ENCODE results near the gene BARX1. TPM values are rescaled to one million over a fixed set of nuclear protein-coding genes. Genes with fewer than 3 reads are reported as not detected.

Gene BARX1
- total and polyA plus RNA-seq, 2 experiments from 2014 or later, result not detected

GRCh38 chr9:93984860-93985259 is 29.7 kb upstream of the BARX1 start:
- in situ Hi-C loops (cut with MboI), result no loop called here

GRCh38 chr9:93983875-93984274 is 28.7 kb upstream of the BARX1 start:
- no peak overlapping the region for H3K9ac ChIP-seq
- H3K4me2 ChIP-seq (ENCODE audit: unreplicated experiment), result no peak overlapping the region
- no peak overlapping the region for H3K4me3 ChIP-seq
- no peaks in the 10 kb centered on the region for H3K9me2 ChIP-seq (ENCODE audit: insufficient read depth)
- H3K9me3 ChIP-seq (ENCODE audit: low read depth), result no peaks in the 10 kb centered on the region
- DNase-seq, result no peak
- no peaks in the 10 kb centered on the region for H3K36me3 ChIP-seq (ENCODE audit: low read depth)
- H3K27me3 ChIP-seq (replicated peaks; ENCODE audit: insufficient read depth), result 0 out of 2 replicates have a peak, but pooled peaks cover 7% of the 10 kb centered on the region
- in situ Hi-C loops (cut with MboI), result no loop called here
- no peak overlapping the region for H2AFZ ChIP-seq
- no peaks in the 10 kb centered on the region for H3K4me1 ChIP-seq (ENCODE audit: insufficient read depth)
- H3F3A ChIP-seq (ENCODE audit: insufficient read depth), result no peaks in the 10 kb centered on the region
- H3K27ac ChIP-seq, result no peak overlapping the region
- TF ChIP-seq EZH2phosphoT487 (IDR thresholded peaks at IDR 0.05; ENCODE audit: insufficient read depth, low read depth) (no peak), EZH2 (IDR thresholded peaks at IDR 0.05; ENCODE audit: insufficient read depth, poor library complexity, severe bottlenecking) (no peak)
- H4K20me1 ChIP-seq (ENCODE audit: insufficient read depth), result no peaks in the 10 kb centered on the region
- H3K79me2 ChIP-seq (ENCODE audit: insufficient read depth), result no peaks in the 10 kb centered on the region

More at GRCh38 chr9:93984860-93985259, 29.7 kb upstream of the BARX1 start:
- TF ChIP-seq EZH2 (IDR thresholded peaks at IDR 0.05; ENCODE audit: insufficient read depth, poor library complexity, severe bottlenecking) (no peak), EZH2phosphoT487 (IDR thresholded peaks at IDR 0.05; ENCODE audit: insufficient read depth, low read depth) (no peak)
- Histone ChIP-seq H2AFZ (no peak overlapping the region), H3K36me3 (ENCODE audit: low read depth) (no peaks in the 10 kb centered on the region), H3K27me3 (replicated peaks; ENCODE audit: insufficient read depth) (0 out of 2 replicates have a peak, but pooled peaks cover 7% of the 10 kb centered on the region), H3K27ac (no peak overlapping the region), H3K4me3 (no peak overlapping the region), H3K9me3 (ENCODE audit: low read depth) (no peaks in the 10 kb centered on the region), H3K4me2 (ENCODE audit: unreplicated experiment) (no peak overlapping the region), H3K79me2 (ENCODE audit: insufficient read depth) (no peaks in the 10 kb centered on the region), H3F3A (ENCODE audit: insufficient read depth) (no peaks in the 10 kb centered on the region), H3K9ac (no peak overlapping the region), H3K9me2 (ENCODE audit: insufficient read depth) (no peaks in the 10 kb centered on the region), H3K4me1 (ENCODE audit: insufficient read depth) (no peaks in the 10 kb centered on the region), H4K20me1 (ENCODE audit: insufficient read depth) (no peaks in the 10 kb centered on the region)
- DNase-seq, result no peak
- 18 to 25% methylated on average over 2 of the region's 2 CpGs for WGBS, 2 experiments (ENCODE audit: low coverage in 1 of 2, low lambda C conversion rate in 2 of 2, missing lambda C conversion rate in 2 of 2)

- H2AFZ ChIP-seq, result no peak overlapping the region
- H4K20me1 ChIP-seq (ENCODE audit: insufficient read depth), result no peaks in the 10 kb centered on the region
- H3K4me3 ChIP-seq, result no peak overlapping the region
- 0 out of 2 replicates have a peak, but pooled peaks cover 7% of the 10 kb centered on the region for H3K27me3 ChIP-seq (replicated peaks; ENCODE audit: insufficient read depth)
- H3F3A ChIP-seq (ENCODE audit: insufficient read depth), result no peaks in the 10 kb centered on the region
- 45 to 60% methylated on average over 4 of the region's 4 CpGs for WGBS, 2 experiments (ENCODE audit: low coverage in 1 of 2, low lambda C conversion rate in 2 of 2, missing lambda C conversion rate in 2 of 2)
- H3K4me2 ChIP-seq (ENCODE audit: unreplicated experiment), result no peak overlapping the region
- no peak for TF ChIP-seq EZH2phosphoT487 (IDR thresholded peaks at IDR 0.05; ENCODE audit: insufficient read depth, low read depth)
- no peak for TF ChIP-seq EZH2 (IDR thresholded peaks at IDR 0.05; ENCODE audit: insufficient read depth, poor library complexity, severe bottlenecking)
- in situ Hi-C loops (cut with MboI), result no loop called here
- H3K9ac ChIP-seq, result no peak overlapping the region
- no peak overlapping the region for H3K27ac ChIP-seq
- H3K79me2 ChIP-seq (ENCODE audit: insufficient read depth), result no peaks in the 10 kb centered on the region
- no peaks in the 10 kb centered on the region for H3K4me1 ChIP-seq (ENCODE audit: insufficient read depth)
- H3K9me2 ChIP-seq (ENCODE audit: insufficient read depth), result no peaks in the 10 kb centered on the region
- DNase-seq, result no peak
- H3K36me3 ChIP-seq (ENCODE audit: low read depth), result no peaks in the 10 kb centered on the region
- no peaks in the 10 kb centered on the region for H3K9me3 ChIP-seq (ENCODE audit: low read depth)
These were observed 24.6 kb upstream of the BARX1 start for GRCh38 chr9:93979721-93980120.

GRCh38 chr9:93978551-93978950 is 23.4 kb upstream of the BARX1 start:
- Histone ChIP-seq H3K9me3 (ENCODE audit: low read depth) (no peaks in the 10 kb centered on the region), H3F3A (ENCODE audit: insufficient read depth) (no peaks in the 10 kb centered on the region), H3K27me3 (replicated peaks; ENCODE audit: insufficient read depth) (0 out of 2 replicates have a peak, but pooled peaks cover 7% of the 10 kb centered on the region), H3K9me2 (ENCODE audit: insufficient read depth) (no peaks in the 10 kb centered on the region), H3K36me3 (ENCODE audit: low read depth) (no peaks in the 10 kb centered on the region), H3K27ac (no peak overlapping the region), H2AFZ (peak overlapping the region; percentile 57; the same call in 1 of the 2 replicates), H3K4me2 (ENCODE audit: unreplicated experiment) (no peak overlapping the region), H3K4me1 (ENCODE audit: insufficient read depth) (no peaks in the 10 kb centered on the region), H3K4me3 (no peak overlapping the region), H3K9ac (no peak overlapping the region), H3K79me2 (ENCODE audit: insufficient read depth) (no peaks in the 10 kb centered on the region), H4K20me1 (ENCODE audit: insufficient read depth) (no peaks in the 10 kb centered on the region)
- peak; percentile 30 for DNase-seq
- WGBS, 2 experiments (ENCODE audit: low coverage in 1 of 2, low lambda C conversion rate in 2 of 2, missing lambda C conversion rate in 2 of 2), result 32 to 40% methylated on average over 2 of the region's 2 CpGs
- in situ Hi-C loops (cut with MboI), result no loop called here
- TF ChIP-seq EZH2phosphoT487 (IDR thresholded peaks at IDR 0.05; ENCODE audit: insufficient read depth, low read depth) (no peak), EZH2 (IDR thresholded peaks at IDR 0.05; ENCODE audit: insufficient read depth, poor library complexity, severe bottlenecking) (no peak)

GRCh38 chr9:93976973-93977372 is 21.8 kb upstream of the BARX1 start:
- Histone ChIP-seq H3K9ac (no peak overlapping the region), H3K36me3 (ENCODE audit: low read depth) (no peaks in the 10 kb centered on the region), H3K79me2 (ENCODE audit: insufficient read depth) (no peaks in the 10 kb centered on the region), H3K4me2 (ENCODE audit: unreplicated experiment) (no peak overlapping the region), H4K20me1 (ENCODE audit: insufficient read depth) (no peaks in the 10 kb centered on the region), H3K9me2 (ENCODE audit: insufficient read depth) (no peaks in the 10 kb centered on the region), H3K4me1 (ENCODE audit: insufficient read depth) (no peaks in the 10 kb centered on the region), H3K4me3 (no peak overlapping the region), H3F3A (ENCODE audit: insufficient read depth) (no peaks in the 10 kb centered on the region), H3K27me3 (replicated peaks; ENCODE audit: insufficient read depth) (no peaks in the 10 kb centered on the region), H3K27ac (no peak overlapping the region), H3K9me3 (ENCODE audit: low read depth) (no peaks in the 10 kb centered on the region), H2AFZ (no peak overlapping the region)
- no peak for TF ChIP-seq EZH2 (IDR thresholded peaks at IDR 0.05; ENCODE audit: insufficient read depth, poor library complexity, severe bottlenecking)
- TF ChIP-seq EZH2phosphoT487 (IDR thresholded peaks at IDR 0.05; ENCODE audit: insufficient read depth, low read depth), result no peak
- in situ Hi-C loops (cut with MboI), result no loop called here
- 30 to 33% methylated on average over 5 of the region's 5 CpGs for WGBS, 2 experiments (ENCODE audit: low coverage in 1 of 2, low lambda C conversion rate in 2 of 2, missing lambda C conversion rate in 2 of 2)
- DNase-seq, result no peak

Measured in GM23248 (cell line).